ENCODE measurements around the gene BLTP2. TPM values are rescaled to one million over a fixed set of nuclear protein-coding genes. Genes with fewer than 3 reads are reported as not detected.

BLTP2 gene
- total and polyA plus RNA-seq, 2 of the 13 experiments (the other 11 are each of a cell fraction or from before 2014, with no cell fraction given), result 66.7 to 80.9 TPM

GRCh38 chr17:28644787-28645575 is at the start of gene BLTP2 (continued):
- TF ChIP-seq HINFP (CRISPR knock-in tag; IDR thresholded peaks at IDR 0.05; ENCODE audit: low read depth), result peak; percentile 94
- TF ChIP-seq ZNF883 (CRISPR knock-in tag; IDR thresholded peaks at IDR 0.05; ENCODE audit: not compliant biosample characterization), result peak; percentile 67
- TF ChIP-seq KDM3A (CRISPR knock-in tag; IDR thresholded peaks at IDR 0.05; ENCODE audit: low read depth), result peak; percentile 39; the same call in 1 of the 2 replicates
- peak; percentile 80; the same call in 1 of the 2 replicates for TF ChIP-seq MAX (IDR thresholded peaks at IDR 0.05)
- TF ChIP-seq ZNF280D (CRISPR knock-in tag; IDR thresholded peaks at IDR 0.05), result 0 out of 2 replicates have a peak, but pooled peaks have one; percentile 10
- peak; percentile 61 to 87 for TF ChIP-seq POLR2A (IDR thresholded peaks at IDR 0.05; ENCODE audit: insufficient read depth in 1 of 2, low read depth in 2 of 2, low read length in 2 of 2)
- TF ChIP-seq REST (IDR thresholded peaks at IDR 0.05; ENCODE audit: borderline replicate concordance in 1 of 2, low read depth in 1 of 2, low read length in 2 of 2), result peak in 1 of 2 experiments; percentile 25; a peak in 1 of 4 replicates
- TF ChIP-seq ZNF251 (CRISPR knock-in tag; IDR thresholded peaks at IDR 0.05), result no peak
- TF ChIP-seq HIC2 (CRISPR knock-in tag; IDR thresholded peaks at IDR 0.05; ENCODE audit: low read depth), result peak; percentile 58; the same call in 1 of the 2 replicates
- no peak for TF ChIP-seq ZBTB42 (CRISPR knock-in tag; IDR thresholded peaks at IDR 0.05)
- TF ChIP-seq SNAPC5 (CRISPR knock-in tag; IDR thresholded peaks at IDR 0.05; ENCODE audit: borderline replicate concordance), result 0 out of 2 replicates have a peak, but pooled peaks have one; percentile 73
- 0 out of 2 replicates have a peak, but pooled peaks have one; percentile 70 for TF ChIP-seq ZNF674 (CRISPR knock-in tag; IDR thresholded peaks at IDR 0.05; ENCODE audit: low read depth)
- TF ChIP-seq ZBTB38 (CRISPR knock-in tag; IDR thresholded peaks at IDR 0.05), result peak; percentile 62; the same call in 1 of the 2 replicates
- TF ChIP-seq SP2 (CRISPR knock-in tag; IDR thresholded peaks at IDR 0.05), result peak; percentile 87
- peak; percentile 94; the same call in 2 of the 3 replicates for TF ChIP-seq MXI1 (IDR thresholded peaks at IDR 0.05; ENCODE audit: borderline replicate concordance, low read depth, low read length)
- no peak; the same call in 1 of the 2 replicates for TF ChIP-seq LBX2 (CRISPR knock-in tag; IDR thresholded peaks at IDR 0.05; ENCODE audit: borderline replicate concordance)
